NK-92 (cell line): ENCODE results near the gene TMEM154.
"Not testable (repeated sequence)": the region's sequence is repeated elsewhere in the genome, so short reads cannot be mapped to it uniquely, and the experiment has no call there.

Experiments
- DNase-seq: peaks from one replicate; lab custom pipeline; 2025; ENCODE audit not compliant: unreplicated experiment; lab: John Stamatoyannopoulos, UW

Gene TMEM154

GRCh38 chr4:152667781-152668180 lies 12.0 kb downstream of the TMEM154 start:
- no peak for DNase-seq

- no peak for DNase-seq
Observed at GRCh38 chr4:152666946-152667345, 12.9 kb downstream of the TMEM154 start.

- DNase-seq = no peak
Observed at GRCh38 chr4:152665691-152666395, 14.0 kb downstream of the TMEM154 start.

GRCh38 chr4:152664067-152664378 lies 15.8 kb downstream of the TMEM154 start:
- DNase-seq = not testable (repeated sequence)

- DNase-seq = no peak
Observed at GRCh38 chr4:152663203-152664066, 16.4 kb downstream of the TMEM154 start.

- DNase-seq = no peak
Observed at GRCh38 chr4:152661649-152662048, 18.1 kb downstream of the TMEM154 start.

GRCh38 chr4:152660526-152660925 lies 19.3 kb downstream of the TMEM154 start:
- DNase-seq = no peak

GRCh38 chr4:152659806-152660205 lies 20.0 kb downstream of the TMEM154 start:
- DNase-seq = no peak

GRCh38 chr4:152657657-152658056 lies 22.1 kb downstream of the TMEM154 start:
- no peak for DNase-seq

GRCh38 chr4:152655272-152656129 lies 24.3 kb downstream of the TMEM154 start:
- no peak for DNase-seq

GRCh38 chr4:152652102-152652501 lies 27.7 kb downstream of the TMEM154 start:
- DNase-seq = no peak

- DNase-seq = no peak
Observed at GRCh38 chr4:152651473-152652060, 28.2 kb downstream of the TMEM154 start.

GRCh38 chr4:152646221-152646620 lies 33.6 kb downstream of the TMEM154 start:
- DNase-seq = no peak

GRCh38 chr4:152644130-152644529 lies 35.7 kb downstream of the TMEM154 start:
- no peak for DNase-seq

- no peak for DNase-seq
Observed at GRCh38 chr4:152643153-152644035, 36.4 kb downstream of the TMEM154 start.

- no peak for DNase-seq
Observed at GRCh38 chr4:152640058-152640921, 39.5 kb downstream of the TMEM154 start.

- DNase-seq = no peak
Observed at GRCh38 chr4:152635851-152636250, 43.9 kb downstream of the TMEM154 start.

GRCh38 chr4:152634110-152634760 lies 45.6 kb downstream of the TMEM154 start:
- DNase-seq = no peak

- no peak for DNase-seq
Observed at GRCh38 chr4:152633118-152633517, 46.7 kb downstream of the TMEM154 start.
